Measurements from ENCODE around the gene ITK. TPM values are rescaled to one million over a fixed set of nuclear protein-coding genes. Genes with fewer than 3 reads are reported as not detected.

The ITK gene
- not detected in 2 replicates for total RNA-seq (2014; rRNA removed; shearing (Covaris generic))
- 0.08 TPM in 1 of 2 replicates, not detected in the other for polyA plus RNA-seq (2016; fragmentation: Nextera tagmentation; extraction: Ambion mirVana)
- long read RNA-seq = 0 reads

DNA sequence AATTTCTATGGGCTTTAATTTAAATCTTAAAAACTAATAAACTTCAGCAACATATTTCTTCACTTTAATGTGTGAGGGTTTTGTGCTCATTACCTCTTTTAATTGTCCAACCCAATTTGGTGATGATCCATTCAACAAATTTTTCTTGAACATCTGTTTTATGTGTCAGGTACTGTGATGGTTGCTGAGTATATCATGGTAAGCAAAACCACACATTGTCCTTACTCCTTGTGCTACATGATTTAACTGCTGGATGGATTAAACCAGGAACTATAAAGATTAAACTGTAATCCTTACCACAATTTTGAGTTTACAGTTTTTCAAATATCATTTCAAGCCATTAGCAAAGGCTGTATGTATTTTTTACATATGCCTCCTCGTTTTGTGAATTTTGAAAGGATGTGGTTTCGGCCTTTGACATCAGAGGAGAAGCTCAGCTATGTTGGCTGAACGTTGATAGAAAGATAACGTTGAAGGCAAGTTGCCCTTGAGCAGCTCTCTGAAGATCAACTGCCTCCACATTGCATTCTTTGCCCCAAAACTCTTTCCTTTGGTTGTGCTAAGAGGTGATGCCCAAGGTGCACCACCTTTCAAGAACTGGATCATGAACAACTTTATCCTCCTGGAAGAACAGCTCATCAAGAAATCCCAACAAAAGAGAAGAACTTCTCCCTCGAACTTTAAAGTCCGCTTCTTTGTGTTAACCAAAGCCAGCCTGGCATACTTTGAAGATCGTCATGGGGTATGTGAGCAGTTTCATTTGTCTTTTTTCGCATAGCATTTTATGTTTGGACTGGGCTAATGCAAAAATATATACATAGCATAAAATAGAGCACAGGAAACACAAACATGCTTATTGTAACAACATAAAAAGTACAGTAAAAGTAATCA, at the start of gene ITK:
Gene ITK (plus strand): TSS at position 467 of the 891 bp plus-strand sequence. CDS start 138 bp downstream, at position 605.
- no peaks in the 10 kb centered on the region for H4K20me1 ChIP-seq (replicated peaks; ENCODE audit: insufficient read depth)
- Mint-ChIP-seq H3K27ac (no peak within 1 kb of the TSS), H3K9me3 (no peaks in the 10 kb centered on the region; the same call in 2 of the 3 replicates), H3K4me1 (no peaks in the 10 kb centered on the region), H3K36me3 (ENCODE audit: low read depth) (no peaks in the 10 kb centered on the region), H3K27me3 (ENCODE audit: insufficient read depth, low read depth, poor library complexity) (no peaks in the 10 kb centered on the region), H3K4me3 (no peak within 1 kb of the TSS)
- H3K4me2 ChIP-seq = no peak within 1 kb of the TSS
- H3F3A ChIP-seq (replicated peaks; ENCODE audit: low read depth) = no peaks in the 10 kb centered on the region
- no peak within 1 kb of the TSS for H3K4me3 ChIP-seq
- TF ChIP-seq, protein P1, sequence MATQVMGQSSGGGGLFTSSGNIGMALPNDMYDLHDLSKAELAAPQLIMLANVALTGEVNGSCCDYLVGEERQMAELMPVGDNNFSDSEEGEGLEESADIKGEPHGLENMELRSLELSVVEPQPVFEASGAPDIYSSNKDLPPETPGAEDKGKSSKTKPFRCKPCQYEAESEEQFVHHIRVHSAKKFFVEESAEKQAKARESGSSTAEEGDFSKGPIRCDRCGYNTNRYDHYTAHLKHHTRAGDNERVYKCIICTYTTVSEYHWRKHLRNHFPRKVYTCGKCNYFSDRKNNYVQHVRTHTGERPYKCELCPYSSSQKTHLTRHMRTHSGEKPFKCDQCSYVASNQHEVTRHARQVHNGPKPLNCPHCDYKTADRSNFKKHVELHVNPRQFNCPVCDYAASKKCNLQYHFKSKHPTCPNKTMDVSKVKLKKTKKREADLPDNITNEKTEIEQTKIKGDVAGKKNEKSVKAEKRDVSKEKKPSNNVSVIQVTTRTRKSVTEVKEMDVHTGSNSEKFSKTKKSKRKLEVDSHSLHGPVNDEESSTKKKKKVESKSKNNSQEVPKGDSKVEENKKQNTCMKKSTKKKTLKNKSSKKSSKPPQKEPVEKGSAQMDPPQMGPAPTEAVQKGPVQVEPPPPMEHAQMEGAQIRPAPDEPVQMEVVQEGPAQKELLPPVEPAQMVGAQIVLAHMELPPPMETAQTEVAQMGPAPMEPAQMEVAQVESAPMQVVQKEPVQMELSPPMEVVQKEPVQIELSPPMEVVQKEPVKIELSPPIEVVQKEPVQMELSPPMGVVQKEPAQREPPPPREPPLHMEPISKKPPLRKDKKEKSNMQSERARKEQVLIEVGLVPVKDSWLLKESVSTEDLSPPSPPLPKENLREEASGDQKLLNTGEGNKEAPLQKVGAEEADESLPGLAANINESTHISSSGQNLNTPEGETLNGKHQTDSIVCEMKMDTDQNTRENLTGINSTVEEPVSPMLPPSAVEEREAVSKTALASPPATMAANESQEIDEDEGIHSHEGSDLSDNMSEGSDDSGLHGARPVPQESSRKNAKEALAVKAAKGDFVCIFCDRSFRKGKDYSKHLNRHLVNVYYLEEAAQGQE (IDR thresholded peaks at IDR 0.05; ENCODE audit: unreplicated experiment) = no peak
- TF ChIP-seq ETS1 (IDR thresholded peaks at IDR 0.05) (no peak), EZH2 (IDR thresholded peaks at IDR 0.05; ENCODE audit: low read depth, unreplicated experiment) (no peak), ZNF114 (CRISPR knock-in tag; IDR thresholded peaks at IDR 0.05) (no peak), JUNB (IDR thresholded peaks at IDR 0.05; ENCODE audit: unreplicated experiment) (no peak), NANOG (IDR thresholded peaks at IDR 0.05; ENCODE audit: borderline replicate concordance) (no peak), STAT1 (IDR thresholded peaks at IDR 0.05; ENCODE audit: unreplicated experiment) (no peak), EZH2phosphoT487 (IDR thresholded peaks at IDR 0.05; ENCODE audit: unreplicated experiment) (no peak), POLR2AphosphoS5 (IDR thresholded peaks at IDR 0.05; ENCODE audit: low read depth) (no peak), ZNF331 (CRISPR knock-in tag; IDR thresholded peaks at IDR 0.05; ENCODE audit: low read depth) (no peak), CREB1 (CRISPR knock-in tag; IDR thresholded peaks at IDR 0.05; ENCODE audit: low read depth) (no peak)
- TF ChIP-seq, protein P2, sequence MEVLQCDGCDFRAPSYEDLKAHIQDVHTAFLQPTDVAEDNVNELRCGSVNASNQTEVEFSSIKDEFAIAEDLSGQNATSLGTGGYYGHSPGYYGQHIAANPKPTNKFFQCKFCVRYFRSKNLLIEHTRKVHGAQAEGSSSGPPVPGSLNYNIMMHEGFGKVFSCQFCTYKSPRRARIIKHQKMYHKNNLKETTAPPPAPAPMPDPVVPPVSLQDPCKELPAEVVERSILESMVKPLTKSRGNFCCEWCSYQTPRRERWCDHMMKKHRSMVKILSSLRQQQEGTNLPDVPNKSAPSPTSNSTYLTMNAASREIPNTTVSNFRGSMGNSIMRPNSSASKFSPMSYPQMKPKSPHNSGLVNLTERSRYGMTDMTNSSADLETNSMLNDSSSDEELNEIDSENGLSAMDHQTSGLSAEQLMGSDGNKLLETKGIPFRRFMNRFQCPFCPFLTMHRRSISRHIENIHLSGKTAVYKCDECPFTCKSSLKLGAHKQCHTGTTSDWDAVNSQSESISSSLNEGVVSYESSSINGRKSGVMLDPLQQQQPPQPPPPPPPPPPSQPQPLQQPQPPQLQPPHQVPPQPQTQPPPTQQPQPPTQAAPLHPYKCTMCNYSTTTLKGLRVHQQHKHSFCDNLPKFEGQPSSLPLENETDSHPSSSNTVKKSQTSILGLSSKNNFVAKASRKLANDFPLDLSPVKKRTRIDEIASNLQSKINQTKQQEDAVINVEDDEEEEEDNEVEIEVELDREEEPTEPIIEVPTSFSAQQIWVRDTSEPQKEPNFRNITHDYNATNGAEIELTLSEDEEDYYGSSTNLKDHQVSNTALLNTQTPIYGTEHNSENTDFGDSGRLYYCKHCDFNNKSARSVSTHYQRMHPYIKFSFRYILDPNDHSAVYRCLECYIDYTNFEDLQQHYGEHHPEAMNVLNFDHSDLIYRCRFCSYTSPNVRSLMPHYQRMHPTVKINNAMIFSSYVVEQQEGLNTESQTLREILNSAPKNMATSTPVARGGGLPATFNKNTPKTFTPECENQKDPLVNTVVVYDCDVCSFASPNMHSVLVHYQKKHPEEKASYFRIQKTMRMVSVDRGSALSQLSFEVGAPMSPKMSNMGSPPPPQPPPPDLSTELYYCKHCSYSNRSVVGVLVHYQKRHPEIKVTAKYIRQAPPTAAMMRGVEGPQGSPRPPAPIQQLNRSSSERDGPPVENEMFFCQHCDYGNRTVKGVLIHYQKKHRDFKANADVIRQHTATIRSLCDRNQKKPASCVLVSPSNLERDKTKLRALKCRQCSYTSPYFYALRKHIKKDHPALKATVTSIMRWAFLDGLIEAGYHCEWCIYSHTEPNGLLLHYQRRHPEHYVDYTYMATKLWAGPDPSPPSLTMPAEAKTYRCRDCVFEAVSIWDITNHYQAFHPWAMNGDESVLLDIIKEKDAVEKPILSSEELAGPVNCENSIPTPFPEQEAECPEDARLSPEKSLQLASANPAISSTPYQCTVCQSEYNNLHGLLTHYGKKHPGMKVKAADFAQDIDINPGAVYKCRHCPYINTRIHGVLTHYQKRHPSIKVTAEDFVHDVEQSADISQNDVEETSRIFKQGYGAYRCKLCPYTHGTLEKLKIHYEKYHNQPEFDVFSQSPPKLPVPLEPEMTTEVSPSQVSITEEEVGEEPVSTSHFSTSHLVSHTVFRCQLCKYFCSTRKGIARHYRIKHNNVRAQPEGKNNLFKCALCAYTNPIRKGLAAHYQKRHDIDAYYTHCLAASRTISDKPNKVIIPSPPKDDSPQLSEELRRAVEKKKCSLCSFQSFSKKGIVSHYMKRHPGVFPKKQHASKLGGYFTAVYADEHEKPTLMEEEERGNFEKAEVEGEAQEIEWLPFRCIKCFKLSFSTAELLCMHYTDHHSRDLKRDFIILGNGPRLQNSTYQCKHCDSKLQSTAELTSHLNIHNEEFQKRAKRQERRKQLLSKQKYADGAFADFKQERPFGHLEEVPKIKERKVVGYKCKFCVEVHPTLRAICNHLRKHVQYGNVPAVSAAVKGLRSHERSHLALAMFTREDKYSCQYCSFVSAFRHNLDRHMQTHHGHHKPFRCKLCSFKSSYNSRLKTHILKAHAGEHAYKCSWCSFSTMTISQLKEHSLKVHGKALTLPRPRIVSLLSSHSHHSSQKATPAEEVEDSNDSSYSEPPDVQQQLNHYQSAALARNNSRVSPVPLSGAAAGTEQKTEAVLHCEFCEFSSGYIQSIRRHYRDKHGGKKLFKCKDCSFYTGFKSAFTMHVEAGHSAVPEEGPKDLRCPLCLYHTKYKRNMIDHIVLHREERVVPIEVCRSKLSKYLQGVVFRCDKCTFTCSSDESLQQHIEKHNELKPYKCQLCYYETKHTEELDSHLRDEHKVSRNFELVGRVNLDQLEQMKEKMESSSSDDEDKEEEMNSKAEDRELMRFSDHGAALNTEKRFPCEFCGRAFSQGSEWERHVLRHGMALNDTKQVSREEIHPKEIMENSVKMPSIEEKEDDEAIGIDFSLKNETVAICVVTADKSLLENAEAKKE (CRISPR knock-in tag; IDR thresholded peaks at IDR 0.05) = no peak
- TF ChIP-seq, protein P3, sequence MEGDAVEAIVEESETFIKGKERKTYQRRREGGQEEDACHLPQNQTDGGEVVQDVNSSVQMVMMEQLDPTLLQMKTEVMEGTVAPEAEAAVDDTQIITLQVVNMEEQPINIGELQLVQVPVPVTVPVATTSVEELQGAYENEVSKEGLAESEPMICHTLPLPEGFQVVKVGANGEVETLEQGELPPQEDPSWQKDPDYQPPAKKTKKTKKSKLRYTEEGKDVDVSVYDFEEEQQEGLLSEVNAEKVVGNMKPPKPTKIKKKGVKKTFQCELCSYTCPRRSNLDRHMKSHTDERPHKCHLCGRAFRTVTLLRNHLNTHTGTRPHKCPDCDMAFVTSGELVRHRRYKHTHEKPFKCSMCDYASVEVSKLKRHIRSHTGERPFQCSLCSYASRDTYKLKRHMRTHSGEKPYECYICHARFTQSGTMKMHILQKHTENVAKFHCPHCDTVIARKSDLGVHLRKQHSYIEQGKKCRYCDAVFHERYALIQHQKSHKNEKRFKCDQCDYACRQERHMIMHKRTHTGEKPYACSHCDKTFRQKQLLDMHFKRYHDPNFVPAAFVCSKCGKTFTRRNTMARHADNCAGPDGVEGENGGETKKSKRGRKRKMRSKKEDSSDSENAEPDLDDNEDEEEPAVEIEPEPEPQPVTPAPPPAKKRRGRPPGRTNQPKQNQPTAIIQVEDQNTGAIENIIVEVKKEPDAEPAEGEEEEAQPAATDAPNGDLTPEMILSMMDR (conservative IDR thresholded peaks at IDR 0.05; ENCODE audit: low read depth in 2 of 2) = no peak
- H3K4me1 ChIP-seq (ENCODE audit: insufficient read depth) = no peaks in the 10 kb centered on the region
- 0 out of 2 replicates have a peak, but pooled peaks cover 5% of the 10 kb centered on the region for H3K9me2 ChIP-seq (ENCODE audit: insufficient read depth)
- no peaks in the 10 kb centered on the region for H3K36me3 ChIP-seq (ENCODE audit: insufficient read depth)
- H2AFZ ChIP-seq = no peak within 1 kb of the TSS
- H3K27me3 ChIP-seq (ENCODE audit: insufficient read depth) = no peaks in the 10 kb centered on the region
- no peak within 1 kb of the TSS for H3K27ac ChIP-seq (ENCODE audit: low read depth)
- no peaks in the 10 kb centered on the region for H3K79me2 ChIP-seq (replicated peaks; ENCODE audit: insufficient read depth)
- no peak for ATAC-seq
- no peak for DNase-seq (ENCODE audit: low spot score)
